KMS-11 (cell line): Measurements from ENCODE around the gene CDC42SE2.

Experiments
- H2AFZ ChIP-seq: fragments of 200-600 bp; sonication (generic); 2 replicates; pipeline ENCODE4 v1.6.1; 2016; ENCODE audit warnings: antibody characterized with exemption, mixed run types, low read depth
- H3K27ac ChIP-seq: fragments of 200-600 bp; sonication (generic); 2 replicates; pipeline ENCODE4 v1.6.1; 2016; ENCODE audit warnings: mild to moderate bottlenecking, mixed run types
- H3K27me3 ChIP-seq: fragments of 200-600 bp; sonication (generic); 2 replicates; pipeline ENCODE4 v1.6.1; 2017; ENCODE audit warnings: mild to moderate bottlenecking, low read depth, mixed run types, moderate library complexity; ENCODE audit not compliant: insufficient read depth
- H3K36me3 ChIP-seq: fragments of 200-600 bp; sonication (generic); 2 replicates; pipeline ENCODE4 v1.6.1; 2017; ENCODE audit warnings: mild to moderate bottlenecking, mixed run types; ENCODE audit not compliant: insufficient read depth
- H3K4me1 ChIP-seq: fragments of 200-600 bp; sonication (generic); 2 replicates; pipeline ENCODE4 v1.6.1; 2016; ENCODE audit warnings: mild to moderate bottlenecking, low read depth, mixed run types; ENCODE audit not compliant: poor library complexity, severe bottlenecking
- H3K4me2 ChIP-seq: fragments of 200-600 bp; sonication (generic); 2 replicates; pipeline ENCODE4 v1.7.0; 2016; ENCODE audit warnings: mild to moderate bottlenecking, mixed run types
- H3K4me3 ChIP-seq: fragments of 200-600 bp; sonication (generic); IDR thresholded peaks from 2 replicates; pipeline ENCODE4 v1.6.1; 2017; ENCODE audit warnings: low read depth, low read length, mixed read lengths; ENCODE audit not compliant: insufficient read depth
- H3K79me2 ChIP-seq: fragments of 200-600 bp; sonication (generic); 2 replicates; pipeline ENCODE4 v1.6.1; 2016; ENCODE audit warnings: low read depth, mixed run types; ENCODE audit not compliant: insufficient read depth
- H3K9ac ChIP-seq: fragments of 200-600 bp; sonication (generic); 2 replicates; pipeline ENCODE4 v1.6.1; 2016; ENCODE audit warnings: mild to moderate bottlenecking, mixed run types
- H4K20me1 ChIP-seq: fragments of 200-600 bp; sonication (generic); 2 replicates; pipeline ENCODE4 v1.6.1; 2016; ENCODE audit warnings: mild to moderate bottlenecking, mixed run types; ENCODE audit not compliant: insufficient read depth
- TF ChIP-seq, protein P1 (sequence below): fragments of 200-600 bp; sonication (generic); conservative IDR thresholded peaks from 2 replicates; pipeline ENCODE4 v1.6.1; 2017; ENCODE audit warnings: low read depth, mild to moderate bottlenecking, antibody characterized with exemption, low read length, moderate library complexity, mixed read lengths

Gene CDC42SE2

DNA sequence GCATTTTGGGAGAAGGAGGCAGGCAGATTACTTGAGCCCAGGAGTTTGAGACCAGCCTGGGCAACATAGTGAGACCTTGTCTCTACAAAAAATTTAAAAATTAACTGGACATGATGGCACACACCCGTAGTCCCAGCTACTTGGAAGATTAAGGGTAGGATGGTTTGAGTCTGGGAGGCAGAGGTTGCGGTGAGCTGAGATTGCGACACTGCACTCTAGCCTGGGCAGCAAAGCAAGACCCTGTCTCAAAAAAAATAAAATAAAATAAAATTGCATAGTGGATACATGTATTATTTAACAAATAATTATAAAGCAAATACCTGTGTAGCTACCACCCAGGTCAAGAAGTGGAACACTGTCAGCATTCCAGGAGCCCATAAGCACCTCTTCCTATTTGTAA is 90.1 kb downstream of the CDC42SE2 start:
- TF ChIP-seq, protein P1, sequence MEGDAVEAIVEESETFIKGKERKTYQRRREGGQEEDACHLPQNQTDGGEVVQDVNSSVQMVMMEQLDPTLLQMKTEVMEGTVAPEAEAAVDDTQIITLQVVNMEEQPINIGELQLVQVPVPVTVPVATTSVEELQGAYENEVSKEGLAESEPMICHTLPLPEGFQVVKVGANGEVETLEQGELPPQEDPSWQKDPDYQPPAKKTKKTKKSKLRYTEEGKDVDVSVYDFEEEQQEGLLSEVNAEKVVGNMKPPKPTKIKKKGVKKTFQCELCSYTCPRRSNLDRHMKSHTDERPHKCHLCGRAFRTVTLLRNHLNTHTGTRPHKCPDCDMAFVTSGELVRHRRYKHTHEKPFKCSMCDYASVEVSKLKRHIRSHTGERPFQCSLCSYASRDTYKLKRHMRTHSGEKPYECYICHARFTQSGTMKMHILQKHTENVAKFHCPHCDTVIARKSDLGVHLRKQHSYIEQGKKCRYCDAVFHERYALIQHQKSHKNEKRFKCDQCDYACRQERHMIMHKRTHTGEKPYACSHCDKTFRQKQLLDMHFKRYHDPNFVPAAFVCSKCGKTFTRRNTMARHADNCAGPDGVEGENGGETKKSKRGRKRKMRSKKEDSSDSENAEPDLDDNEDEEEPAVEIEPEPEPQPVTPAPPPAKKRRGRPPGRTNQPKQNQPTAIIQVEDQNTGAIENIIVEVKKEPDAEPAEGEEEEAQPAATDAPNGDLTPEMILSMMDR, result no peak
- H3K36me3 ChIP-seq, result no peaks in the 10 kb centered on the region
- no peak overlapping the region for H3K27ac ChIP-seq
- H3K9ac ChIP-seq, result no peak overlapping the region
- H3K27me3 ChIP-seq, result no peaks in the 10 kb centered on the region
- H3K4me1 ChIP-seq, result peaks cover 43% of the 10 kb centered on the region
- no peak overlapping the region for H3K4me3 ChIP-seq
- no peak overlapping the region for H3K4me2 ChIP-seq
- H3K79me2 ChIP-seq, result peaks cover 33% of the 10 kb centered on the region
- no peak overlapping the region for H2AFZ ChIP-seq
- H4K20me1 ChIP-seq, result no peaks in the 10 kb centered on the region

DNA sequence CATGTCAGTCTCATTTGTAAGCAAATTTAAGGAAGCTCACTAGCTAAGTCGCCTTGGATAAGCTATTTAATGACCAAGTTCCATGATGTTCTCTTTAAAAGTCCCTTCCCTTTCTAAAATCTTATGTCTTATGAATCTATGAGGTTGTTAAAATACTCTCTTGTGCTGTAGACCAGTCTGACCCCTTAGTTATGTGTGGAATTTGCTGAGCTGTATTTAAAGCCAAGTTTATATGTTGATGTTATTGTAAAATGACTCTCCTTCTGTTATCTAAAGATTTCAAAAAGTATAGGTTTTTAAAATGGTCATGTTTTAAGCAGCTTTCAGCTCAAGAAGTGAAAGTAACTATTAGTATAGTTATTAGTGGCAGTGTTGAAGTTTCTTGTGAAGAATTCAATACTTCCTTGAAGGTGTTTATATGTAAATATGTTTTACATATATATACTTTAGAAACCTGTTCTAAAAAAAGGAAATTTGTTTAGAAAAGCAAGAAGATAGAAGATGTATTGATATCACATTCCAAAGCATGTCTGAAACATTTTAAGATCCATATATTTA is 92.2 kb downstream of the CDC42SE2 start:
- H3K79me2 ChIP-seq, result peaks cover 40% of the 10 kb centered on the region
- no peak overlapping the region for H3K4me3 ChIP-seq

DNA sequence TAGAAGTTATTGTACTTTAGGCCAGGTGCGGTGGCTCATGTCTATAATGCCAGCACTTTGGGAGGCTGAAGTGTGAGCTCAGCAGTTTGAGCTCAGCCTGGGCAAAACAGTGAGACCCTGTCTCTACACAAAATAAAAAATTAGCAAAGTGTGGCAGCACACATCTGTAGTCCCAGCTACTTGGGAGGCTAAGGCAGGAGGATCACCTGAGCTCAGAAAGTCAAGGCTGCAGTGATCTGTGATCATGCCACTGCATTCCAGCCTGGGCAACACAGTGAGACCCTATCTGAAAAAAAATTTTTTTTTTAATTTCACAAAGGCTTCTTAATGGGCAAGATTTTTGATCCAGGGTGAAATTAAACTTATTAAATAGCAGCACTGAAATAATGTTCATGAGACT is 92.8 kb downstream of the CDC42SE2 start:
- Histone ChIP-seq H4K20me1 (no peaks in the 10 kb centered on the region), H3K27ac (no peak overlapping the region), H3K36me3 (peaks cover 4% of the 10 kb centered on the region; the same call in 1 of the 2 replicates), H3K4me2 (no peak overlapping the region), H3K4me3 (no peak overlapping the region), H3K27me3 (no peaks in the 10 kb centered on the region), H3K4me1 (peaks cover 46% of the 10 kb centered on the region), H3K9ac (no peak overlapping the region), H2AFZ (no peak overlapping the region), H3K79me2 (peaks cover 46% of the 10 kb centered on the region)
- TF ChIP-seq, protein P1, result no peak

More for the DNA sequence above, 92.2 kb downstream of the CDC42SE2 start:
- Histone ChIP-seq H2AFZ (no peak overlapping the region), H3K4me1 (peaks cover 46% of the 10 kb centered on the region), H3K4me2 (0 out of 2 replicates have a peak overlapping the region, but pooled peaks have one; percentile 2), H3K27me3 (no peaks in the 10 kb centered on the region), H3K9ac (no peak overlapping the region), H3K36me3 (peaks cover 4% of the 10 kb centered on the region; the same call in 1 of the 2 replicates), H4K20me1 (no peaks in the 10 kb centered on the region), H3K27ac (no peak overlapping the region; the same call in 1 of the 2 replicates)
- TF ChIP-seq, protein P1, result no peak

DNA sequence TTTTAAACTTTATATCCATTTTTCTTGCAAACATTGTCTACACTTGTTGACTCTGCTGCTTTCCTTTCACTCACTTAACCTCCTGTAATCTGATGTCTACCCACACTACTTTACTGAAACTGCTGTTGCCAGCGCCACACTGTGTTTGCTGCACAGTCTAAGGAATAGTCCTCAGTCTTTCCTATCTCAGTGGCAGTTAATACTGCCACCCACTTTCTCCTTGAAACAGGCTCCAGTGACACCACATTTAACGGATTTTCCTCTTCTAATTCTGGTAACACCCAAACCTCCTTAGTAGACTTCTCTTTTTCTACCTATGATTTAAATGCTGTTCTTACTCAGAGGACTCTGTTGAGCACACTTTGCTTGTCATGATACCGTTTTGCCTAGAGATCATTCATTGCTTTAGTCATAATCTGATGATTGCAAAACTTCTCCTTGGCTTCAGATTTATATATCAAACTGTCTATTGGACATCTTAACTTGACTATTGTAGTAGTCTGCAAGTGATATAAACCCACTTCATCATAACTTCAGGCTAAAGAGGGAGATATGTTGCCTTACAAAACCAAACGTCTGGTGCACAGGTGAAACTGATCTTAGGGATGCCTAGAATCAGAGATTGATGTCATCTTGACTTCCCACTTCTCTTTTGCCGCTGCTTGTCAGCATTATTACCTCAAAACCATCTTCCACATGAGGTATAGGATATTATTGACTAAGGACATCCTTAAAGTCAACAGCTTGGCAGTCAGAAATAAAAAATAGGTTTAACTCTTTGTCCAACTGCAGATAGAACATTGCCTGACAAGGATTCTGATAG is 94.1 kb downstream of the CDC42SE2 start:
- H2AFZ ChIP-seq, result no peak overlapping the region
- H3K4me2 ChIP-seq, result 0 out of 2 replicates have a peak overlapping the region, but pooled peaks have one; percentile 21
- H4K20me1 ChIP-seq, result no peaks in the 10 kb centered on the region
- no peaks in the 10 kb centered on the region for H3K27me3 ChIP-seq
- peaks cover 46% of the 10 kb centered on the region for H3K4me1 ChIP-seq
- no peak overlapping the region for H3K9ac ChIP-seq
- no peak overlapping the region; the same call in 1 of the 2 replicates for H3K27ac ChIP-seq
- TF ChIP-seq, protein P1, result no peak
- peaks cover 49% of the 10 kb centered on the region for H3K79me2 ChIP-seq
- H3K4me3 ChIP-seq, result no peak overlapping the region
- H3K36me3 ChIP-seq, result peaks cover 4% of the 10 kb centered on the region; the same call in 1 of the 2 replicates
